GM19351 (cell line): Measurements from ENCODE around the gene PPP6R1.
A peak's percentile ranks its signal among the peaks of the same experiment; 100 is the strongest.

Experiments used
- ATAC-seq: cut with Tn5 transposase; IDR thresholded peaks from one replicate; pipeline ENCODE4 v1.9.1; 2021; ENCODE audit warnings: mild to moderate bottlenecking, moderate library complexity; ENCODE audit not compliant: unreplicated experiment

PPP6R1 gene

DNA sequence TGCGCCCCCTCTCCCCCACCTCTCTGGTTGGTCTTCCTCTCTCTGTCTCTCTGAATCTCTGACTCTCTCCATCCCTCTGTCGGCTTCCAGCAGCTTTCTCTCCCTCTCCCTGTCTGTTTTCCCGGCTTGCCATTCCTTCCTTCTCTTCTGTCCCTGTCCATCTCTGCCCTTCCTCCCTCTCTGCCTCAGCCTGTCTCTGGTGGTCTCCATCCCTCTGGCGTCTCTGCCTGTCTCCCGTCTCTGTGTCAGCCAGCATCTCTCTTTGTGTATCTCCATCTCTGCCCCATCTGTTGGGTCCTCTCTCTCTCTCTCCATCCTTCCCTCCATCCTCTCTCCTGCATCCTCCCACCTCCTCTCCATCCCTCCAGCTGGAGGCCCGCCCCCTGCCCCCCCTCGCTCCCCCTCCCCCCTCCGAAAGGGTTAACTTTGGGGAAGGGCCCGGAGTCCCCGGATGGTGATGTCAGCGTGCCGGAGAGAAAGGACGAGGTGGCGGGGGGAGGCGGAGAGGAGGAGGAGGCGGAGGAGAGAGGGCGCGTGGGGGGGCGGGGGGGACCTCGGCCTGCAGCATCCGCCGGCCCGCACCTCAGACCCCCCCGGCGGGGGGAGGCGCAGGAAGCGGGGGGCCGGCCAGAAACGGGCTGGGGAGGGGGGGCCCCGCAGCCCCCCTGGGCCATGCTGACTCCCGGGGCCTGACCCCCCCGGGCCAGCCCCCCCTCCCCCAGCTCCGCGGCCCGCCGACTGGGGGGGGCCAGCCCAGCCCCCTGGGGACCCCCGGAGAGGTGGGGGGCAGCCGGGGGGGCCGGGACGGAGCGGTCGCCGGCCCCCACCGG lies 24.9 kb upstream of the PPP6R1 start, which contains the start of gene BRSK1:
BRSK1 (plus strand) TSS at position 450 of the 830 bp plus-strand sequence. CDS start 446 bp downstream, outside the sequence.
- ATAC-seq: no peak

DNA sequence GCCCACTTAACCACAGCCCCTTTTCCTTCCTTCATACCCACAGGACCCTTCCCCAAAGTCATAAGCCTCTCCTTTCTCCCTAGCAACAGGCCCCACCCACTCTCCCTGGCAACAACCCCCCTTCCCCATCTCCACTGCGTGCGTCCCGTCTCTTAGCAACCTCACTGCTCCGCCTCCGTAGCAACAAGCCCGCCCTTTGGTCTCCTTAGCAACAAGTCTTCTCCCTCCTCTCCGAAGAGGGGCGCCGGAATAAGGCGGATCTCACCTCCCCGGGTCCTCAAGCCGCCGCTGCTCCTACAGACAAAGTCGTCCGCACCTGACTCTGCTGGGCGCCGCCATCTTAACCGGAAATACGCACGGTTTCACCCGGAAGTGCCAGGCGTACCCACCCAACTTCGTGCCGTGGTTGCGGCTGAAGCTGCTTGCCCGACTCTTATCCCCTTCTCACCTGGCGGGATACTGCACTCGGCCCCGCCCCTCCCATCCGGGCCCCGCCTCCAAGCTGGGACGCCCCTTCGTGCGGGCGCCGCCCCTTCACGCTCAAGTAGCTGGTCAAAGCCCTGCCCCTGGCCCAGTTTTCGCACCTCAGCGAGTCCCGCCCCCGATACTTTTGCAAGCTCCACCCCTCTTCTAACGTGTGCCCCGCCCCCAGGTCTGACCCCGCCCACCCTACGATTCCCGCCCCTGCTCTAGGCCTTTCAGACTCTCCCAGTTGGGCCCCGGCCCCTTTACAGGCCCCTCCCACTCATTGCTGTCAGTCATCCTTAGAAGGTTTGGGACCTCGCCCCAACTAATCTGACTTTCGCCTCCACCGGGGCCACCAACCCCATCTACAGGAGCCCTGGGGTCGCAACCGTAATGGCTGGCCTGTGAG lies 21.2 kb upstream of the PPP6R1 start, which contains the start of gene HSPBP1:
HSPBP1 (minus strand) TSS at position 341 of the 874 bp plus-strand sequence. CDS start 502 bp downstream, outside the sequence.
- peak; percentile 70 for ATAC-seq

- no peak for ATAC-seq
Observed at GRCh38 chr19:55279340-55279739, 20.5 kb upstream of the PPP6R1 start.

DNA sequence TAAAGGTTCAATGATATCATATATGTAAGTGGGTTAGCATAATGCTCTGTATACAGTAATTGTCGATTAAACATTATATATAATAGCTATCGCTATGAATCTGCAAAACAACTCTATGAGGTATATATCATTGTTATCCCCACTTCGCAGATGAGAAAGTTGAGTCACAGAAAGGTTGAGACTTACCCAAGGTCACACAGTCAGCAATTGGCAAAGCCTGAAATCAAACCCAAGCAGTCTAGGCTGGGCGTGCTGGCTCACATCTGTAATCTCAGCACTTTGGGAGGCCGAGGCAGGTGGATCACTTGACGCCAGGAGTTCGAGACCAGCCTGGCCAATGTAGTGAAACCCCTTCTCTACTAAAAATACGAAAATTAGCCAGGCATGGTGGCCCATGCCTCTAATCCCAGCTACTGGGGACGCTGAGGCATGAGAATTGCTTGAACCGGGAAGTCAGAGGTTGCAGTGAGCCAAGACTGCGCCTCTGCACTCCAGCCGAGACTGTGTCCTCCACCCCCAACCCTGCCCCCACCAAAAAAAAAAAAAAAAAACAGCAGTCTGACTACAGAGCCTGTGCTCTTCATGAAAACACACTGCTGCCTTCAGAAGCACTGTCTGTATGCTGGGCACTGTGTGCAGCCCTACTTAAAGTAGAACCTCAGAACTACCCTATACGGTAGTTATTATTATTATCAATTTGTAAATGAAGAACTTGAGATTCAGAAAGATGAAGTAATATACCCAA lies 19.7 kb upstream of the PPP6R1 start:
- ATAC-seq: no peak

DNA sequence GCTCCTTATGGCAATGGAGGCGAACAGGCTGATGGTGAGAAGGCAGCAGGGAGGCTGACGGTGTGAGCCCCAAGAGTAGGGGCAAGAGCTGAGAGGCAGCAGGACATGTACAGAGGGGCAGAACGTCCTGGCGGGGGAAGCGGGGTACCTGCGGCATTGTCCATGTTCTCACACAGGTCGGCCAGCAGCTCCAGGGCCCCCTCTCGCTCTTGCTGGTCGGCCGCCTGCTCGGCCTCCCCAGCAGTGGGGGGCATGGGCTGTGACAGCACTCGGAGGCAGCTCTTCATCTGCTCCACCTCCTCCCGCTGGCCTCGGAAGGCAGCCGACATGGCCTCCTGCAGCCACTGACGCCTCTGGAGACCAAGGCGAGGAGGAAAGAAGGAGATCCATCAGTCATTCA lies 18.7 kb upstream of the PPP6R1 start:
- ATAC-seq: no peak

DNA sequence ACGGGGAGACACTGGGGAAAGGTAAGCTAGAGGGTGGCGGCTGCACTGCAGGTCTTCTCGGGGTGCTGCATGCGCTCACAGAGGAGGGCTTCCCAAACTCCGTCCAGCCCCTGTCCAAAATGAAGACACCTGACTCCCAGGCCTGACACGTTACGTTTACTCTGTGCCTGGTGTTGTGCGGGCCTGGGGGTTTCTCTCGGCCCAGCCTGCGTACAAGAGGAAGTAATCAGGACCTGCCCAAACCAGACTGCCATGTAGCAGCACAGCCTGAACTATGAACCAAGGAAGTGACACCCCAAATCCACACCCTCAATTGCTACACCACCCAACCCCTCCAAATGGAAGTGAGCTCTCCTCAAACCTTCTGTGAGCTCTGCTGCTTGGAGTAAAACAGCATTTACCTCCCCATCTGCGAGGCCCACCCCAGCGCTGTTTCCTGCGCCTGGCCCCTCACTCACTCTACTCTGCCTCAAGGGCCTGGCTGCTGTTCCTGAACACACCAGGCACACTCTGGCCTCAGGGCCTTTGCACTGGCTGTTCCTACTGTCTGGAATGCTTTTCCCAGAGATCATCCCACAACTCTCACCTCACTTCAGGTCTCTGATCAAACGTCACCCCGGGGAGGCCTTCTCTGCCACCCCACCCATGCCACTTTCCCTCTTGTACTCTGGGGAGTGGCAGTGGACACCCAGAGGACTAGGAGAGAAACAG lies 18.1 kb upstream of the PPP6R1 start:
- ATAC-seq: no peak

- peak; percentile 67 for ATAC-seq
Observed at GRCh38 chr19:55275851-55276719, 17.3 kb upstream of the PPP6R1 start.

DNA sequence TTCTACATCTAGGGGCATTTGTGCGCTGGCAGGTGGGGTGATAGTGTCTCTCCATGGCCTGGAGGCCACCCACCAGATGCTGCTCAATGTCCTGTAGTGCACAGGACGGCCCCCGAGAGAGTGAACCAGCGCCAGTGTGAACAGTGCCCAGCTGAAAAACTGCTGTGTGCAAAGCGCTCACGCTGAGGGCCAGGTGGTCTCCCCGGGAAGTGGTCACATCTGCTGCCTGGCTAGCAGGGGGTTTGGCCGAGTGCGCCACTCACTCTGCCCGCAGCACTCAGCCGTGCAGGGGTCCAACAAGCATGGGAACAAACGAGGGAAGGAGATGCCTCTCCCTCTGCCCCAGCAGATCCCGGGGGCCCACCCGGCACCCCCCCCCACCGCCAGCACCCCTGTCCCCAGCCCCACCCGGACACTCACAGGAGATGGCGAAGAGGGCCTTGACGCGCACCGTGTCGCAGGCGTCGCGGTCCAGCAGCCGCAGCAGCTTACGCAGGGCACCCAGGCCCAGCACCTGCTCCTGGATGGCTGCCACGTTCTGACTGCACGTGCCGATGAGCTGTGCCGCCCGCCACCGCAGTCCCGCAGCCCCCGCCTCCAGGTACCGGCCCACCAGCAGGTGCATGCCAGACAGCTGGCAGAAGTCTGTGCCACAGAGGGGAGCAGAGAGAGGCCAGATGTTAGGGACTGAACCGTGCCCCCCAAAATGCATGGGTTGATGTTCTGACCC lies 15.3 kb upstream of the PPP6R1 start:
- no peak for ATAC-seq

GRCh38 chr19:55272142-55272541 lies 13.3 kb upstream of the PPP6R1 start:
- no peak for ATAC-seq

DNA sequence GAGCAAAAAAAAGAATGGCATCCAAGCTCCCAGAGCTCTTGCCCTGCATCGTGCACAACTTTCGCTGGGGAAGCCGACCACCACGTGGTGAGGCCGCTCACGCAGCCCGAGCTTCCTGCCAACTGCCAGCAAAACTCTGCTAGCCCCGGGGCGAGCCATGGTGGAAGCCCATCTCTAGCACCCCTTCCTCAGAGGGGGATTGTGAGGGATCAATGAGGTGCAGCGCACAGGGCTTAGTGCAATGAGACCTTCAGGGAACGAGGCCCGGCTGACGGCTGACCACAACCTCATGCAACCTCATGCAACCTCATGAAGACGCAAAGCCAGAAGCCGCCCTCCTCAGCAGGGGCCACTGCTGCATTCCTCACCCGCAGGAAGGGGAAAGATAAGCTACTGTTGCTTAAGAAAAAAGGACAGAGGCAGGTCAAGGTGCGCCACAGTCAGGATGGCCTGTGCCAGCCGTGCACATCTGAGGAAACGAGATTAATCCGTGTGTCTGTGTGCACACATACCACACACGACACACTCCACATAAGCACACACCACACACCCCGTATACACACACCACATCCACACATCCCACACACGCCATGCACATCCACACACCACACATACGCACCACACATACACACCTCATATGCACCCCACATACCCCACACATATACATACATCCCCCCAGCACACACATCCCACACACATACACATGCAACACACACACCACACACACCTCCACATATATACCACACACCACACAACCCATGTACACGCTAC lies 11.5 kb upstream of the PPP6R1 start:
- no peak for ATAC-seq

DNA sequence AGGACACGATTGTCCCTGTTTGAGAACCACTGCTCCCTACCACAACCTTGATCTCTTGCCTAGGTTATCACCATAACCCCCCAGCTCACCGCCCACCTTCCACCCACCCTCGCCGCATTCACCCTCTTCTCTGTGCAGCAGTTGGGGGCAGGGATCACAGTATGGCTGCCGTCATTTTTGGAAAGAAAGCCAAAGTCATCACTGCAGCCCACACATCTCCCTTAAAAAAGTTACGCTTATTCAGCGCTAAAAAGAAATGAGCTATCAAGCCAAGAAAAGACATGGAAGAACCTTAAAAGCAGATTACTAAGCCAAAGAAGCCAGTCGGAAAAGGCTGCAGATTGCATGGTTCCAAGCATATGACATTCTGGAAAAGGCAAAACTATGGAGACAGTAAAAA lies 10.5 kb upstream of the PPP6R1 start:
- no peak for ATAC-seq

GRCh38 chr19:55266840-55267239 lies 8.0 kb upstream of the PPP6R1 start:
- no peak for ATAC-seq

DNA sequence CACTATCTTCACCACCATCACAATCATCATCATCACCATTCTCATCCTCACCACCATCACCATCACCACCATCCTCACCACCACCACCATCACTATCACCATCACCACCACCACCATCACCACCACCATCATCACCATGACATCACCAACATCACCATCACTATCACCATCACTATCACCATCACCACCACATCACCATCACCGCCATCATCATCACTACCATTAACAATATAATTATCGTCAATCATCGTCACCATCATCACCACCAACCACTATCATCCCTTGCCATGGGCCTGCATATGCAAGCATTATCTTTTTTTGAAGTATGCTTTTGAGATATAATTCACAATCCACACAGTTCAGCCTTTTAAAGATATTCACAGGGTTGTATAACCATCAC lies 7.6 kb upstream of the PPP6R1 start:
- ATAC-seq: no peak

DNA sequence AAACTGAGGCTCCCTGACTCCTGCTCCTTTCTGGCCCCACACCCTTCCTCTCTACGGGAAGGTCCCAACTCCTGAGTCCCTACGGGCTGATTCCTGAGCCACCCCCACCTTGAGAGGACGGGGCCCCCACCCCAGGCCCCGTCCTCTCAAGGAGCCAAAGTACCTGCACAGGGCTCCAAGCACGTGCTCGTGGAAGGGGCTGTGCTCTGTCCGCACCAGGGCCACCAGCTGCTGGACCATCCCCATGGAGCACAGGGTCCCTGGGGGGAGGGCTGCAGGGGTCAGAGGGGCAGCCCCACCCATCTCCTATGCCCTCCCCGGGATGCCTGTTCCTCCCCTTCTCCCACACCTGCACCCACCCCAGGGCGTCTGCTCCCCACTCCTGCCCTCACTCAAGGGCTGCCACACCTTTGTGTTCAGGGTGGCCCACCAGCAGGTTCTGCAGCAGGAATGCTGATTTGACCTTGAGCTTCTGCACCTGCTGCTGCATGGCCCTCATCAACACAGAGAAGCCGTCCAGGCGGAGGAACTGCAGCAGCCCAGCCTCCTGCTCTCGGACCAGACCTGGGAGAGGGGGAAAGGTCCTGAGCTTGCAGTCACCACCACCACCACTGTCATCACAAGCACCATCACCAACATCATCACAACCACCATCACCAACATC lies 7.0 kb upstream of the PPP6R1 start:
- no peak for ATAC-seq

DNA sequence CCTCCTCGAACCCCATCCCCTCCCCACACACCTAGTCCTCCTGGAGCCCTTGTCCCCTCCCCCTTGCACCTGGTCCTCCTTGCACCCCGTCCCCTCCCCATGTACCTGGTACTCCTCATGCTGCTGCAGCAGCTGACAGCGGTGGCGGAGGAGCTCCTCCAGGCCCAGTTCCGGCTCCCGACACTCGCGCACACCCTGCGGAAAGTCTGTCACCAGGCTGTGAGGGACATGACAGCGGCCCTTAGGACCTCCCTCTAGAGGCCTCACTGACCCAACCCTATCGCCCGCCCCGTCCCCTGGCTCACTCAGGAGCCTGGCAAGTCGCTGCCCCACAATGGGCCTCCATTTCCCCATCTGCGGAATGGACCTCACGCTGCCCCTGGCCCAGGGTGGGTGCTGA lies 6.4 kb upstream of the PPP6R1 start:
- no peak for ATAC-seq

GRCh38 chr19:55264531-55264930 lies 5.7 kb upstream of the PPP6R1 start:
- no peak for ATAC-seq

GRCh38 chr19:55262359-55262758 lies 3.5 kb upstream of the PPP6R1 start:
- ATAC-seq: no peak
